Eye (tissue), 1 donor: ENCODE results near the gene FOS.
"Not testable (repeated sequence)": the region's sequence is repeated elsewhere in the genome, so short reads cannot be mapped to it uniquely, and the experiment has no call there.

Experiments
- DNase-seq: peaks from one replicate; pipeline ENCODE4 v3.0.0-alpha.2; 2015

Gene FOS

DNA sequence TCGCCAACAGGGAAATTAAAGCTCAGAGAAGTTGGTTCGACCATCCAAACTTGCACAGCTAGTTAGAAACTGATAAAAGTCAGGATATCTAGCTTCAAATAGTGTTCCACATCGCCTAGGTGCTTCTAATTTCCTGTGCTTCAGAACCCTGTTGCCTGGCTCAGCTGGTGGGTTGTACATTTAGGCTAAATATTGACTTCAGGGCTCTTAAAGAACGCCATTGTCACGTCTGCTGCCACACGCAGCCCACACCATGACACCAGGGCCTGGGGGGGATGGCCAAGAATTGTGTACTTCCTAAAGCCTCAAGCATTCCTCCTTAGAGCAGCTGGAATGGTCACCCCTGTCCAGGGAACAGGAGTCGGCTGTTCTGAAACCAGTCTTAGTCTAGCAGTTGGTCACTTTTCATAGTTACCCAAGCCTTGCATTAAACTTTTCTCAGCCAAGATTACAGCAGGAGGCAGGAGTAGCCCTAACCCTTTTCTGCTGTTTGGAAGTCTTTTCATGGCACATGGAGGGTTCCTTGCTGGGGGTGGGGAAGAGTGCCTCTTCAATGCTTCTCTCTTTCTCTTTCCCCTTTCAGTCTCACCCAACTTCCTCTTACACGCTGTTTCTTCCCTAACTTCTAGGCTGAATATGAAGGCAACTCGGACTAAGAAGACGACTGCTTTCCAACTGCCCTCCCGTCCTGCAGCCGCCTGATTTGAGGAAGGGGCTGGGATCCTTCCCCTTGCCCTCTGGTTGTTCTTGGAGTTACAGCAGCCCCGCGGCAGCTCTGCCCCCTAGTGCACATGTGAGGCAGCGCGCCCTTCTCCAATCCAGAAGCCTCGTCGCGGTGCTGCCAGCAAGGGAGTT is 17.1 kb downstream of the FOS start:
- peak; percentile 94 for DNase-seq

DNA sequence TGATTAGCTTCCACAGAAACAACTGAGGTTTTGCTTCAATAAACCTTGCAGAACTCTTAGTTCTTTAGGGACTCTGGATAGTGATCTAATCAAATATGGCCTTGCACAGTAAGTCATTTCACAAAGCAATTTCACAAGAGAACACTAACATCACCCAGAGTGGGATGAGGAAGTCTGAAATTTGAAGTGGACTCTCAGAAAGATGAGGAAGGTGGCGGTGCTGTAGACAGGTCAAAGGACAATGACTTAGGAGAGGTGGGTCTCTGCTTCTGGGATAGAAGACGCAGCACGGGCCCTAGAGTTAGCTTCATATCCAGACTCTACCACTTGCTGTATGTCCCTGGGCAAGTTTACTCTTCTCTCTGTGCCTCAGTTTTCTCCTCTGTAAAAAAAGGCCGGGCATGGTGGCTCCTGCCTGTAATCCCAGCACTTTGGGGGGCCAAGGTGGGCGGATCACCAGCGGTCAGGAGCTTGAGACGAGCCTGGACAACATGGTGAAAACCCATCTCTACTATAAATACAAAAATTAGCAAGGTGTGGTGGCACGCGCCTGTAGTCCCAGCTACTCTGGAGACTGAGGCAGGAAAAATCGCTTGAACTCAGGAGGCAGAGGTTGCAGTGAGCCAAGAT is 18.9 kb downstream of the FOS start:
- no peak for DNase-seq

DNA sequence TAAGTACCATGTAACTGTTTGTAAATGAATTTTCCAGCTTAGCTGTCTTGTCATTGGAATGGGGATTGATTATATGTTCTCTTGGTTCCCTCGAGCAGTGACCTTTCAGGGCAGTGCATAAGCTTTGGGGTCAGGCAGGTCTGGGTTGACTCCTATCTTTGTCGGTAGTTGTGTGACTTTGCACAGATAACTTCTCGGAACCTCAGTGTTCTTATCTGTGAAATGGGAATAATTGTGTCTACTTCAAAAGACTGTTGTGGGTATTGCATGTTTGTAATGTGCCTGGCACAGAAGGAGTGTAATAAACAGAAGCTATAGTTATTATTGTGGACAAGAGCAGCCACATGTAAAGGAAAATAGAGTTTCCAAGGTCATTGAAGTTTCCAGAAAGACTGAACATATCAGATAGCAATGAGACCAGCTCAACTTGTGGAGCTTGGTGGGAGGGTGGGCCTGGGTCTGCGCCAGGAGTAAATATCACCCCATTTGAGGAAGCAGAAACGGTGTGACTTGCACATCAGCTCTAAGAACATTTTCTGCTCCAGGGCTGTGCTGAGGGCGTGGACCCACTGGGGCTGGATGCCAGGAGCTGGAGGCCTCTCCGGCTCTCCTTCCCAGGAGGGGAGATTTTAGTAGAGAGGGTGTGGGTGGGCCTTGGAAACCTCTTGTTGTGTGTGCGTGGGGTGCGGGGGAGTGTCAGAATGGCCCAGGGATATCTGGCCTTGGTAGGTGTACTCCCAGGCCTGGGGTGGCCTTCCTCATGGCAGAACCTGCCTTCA is 19.7 kb downstream of the FOS start:
- DNase-seq: no peak

DNA sequence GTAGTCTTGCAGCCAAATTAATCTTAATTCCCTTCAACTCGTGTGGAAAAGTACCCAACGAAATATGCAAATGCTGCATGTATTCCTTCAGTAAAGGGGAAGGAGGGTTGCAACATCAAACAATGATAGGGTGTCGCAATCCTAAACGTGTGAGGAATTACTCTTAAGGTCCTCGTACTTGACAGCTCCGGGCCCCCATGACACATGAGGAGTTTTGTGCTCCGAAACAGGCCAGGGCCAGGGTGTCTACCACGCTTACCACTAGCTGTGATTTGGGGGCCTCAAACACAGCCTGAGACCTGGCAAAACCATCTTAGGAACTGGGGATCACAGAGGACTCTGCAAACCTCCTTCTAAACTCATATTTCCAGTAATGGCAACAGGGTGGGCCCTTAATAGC is 20.4 kb downstream of the FOS start:
- DNase-seq: no peak

DNA sequence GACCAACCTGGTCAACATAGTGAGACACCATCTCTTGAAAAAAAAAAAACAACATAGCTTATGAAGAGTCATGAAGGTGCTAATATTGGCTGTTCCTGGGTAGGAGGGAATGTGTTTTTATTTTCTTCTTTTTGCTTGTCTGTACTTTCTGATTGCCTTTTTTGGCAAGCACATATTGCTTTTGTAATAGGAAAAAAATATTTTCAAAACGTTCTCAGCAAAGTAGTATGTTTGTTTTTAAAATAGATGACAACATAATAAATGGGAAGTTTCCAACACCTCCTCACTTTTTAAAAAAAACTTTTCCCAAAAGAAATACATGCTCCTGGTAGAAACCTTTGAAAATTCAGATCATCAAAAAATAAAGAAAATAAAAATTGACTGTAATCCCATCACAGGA is 20.9 kb downstream of the FOS start:
- DNase-seq: no peak

DNA sequence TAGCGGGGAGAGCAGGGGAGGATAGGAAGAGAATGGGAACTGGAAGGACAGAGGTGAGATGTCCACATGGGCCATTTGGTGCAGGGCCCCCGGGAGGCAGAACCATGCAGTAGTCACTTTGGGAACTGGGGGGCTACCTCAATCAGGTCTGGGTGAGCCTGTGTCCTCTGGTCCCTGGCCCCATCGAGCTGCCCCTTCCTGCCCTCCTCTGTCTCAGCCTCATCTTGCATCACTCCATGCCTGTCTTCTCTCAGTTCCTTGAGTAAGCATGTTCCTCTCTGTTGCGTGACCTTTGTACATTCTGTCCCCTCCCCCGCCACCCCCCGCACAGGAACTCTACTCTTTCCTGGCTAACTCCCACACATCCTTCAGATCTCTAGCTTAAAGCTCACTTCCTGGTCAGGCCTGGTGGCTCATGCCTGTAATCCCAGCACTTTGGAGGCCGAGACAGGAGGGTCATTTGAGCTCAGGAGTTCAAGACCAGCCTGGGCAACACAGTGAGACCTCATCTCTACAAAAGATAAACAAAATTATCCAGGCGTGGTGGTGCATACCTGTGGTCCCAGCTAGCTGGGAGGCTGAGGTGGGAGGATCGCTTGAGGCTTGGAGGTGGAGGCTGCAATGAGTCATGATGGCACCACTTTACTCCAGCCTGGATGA is 23.2 kb downstream of the FOS start:
- no peak for DNase-seq

DNA sequence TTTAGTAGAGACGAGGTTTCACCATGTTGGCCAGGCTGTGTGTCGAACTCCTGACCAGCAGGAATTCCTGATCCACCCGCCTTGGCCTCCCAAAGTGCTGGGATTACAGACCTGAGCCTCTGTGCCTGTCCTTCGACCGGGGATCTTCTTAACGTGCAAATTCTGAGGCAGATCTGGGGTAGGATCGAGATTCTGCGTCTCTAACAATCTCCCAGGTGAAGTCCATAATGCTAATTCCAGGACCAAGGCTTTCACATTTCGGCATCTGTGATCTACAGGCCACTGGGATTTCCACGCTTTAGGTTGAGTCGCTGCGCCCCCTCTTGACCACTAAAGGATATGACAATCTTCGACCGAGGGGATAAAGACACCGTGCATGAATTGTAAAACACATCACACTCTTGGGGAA is 24.8 kb downstream of the FOS start:
- DNase-seq: peak; percentile 93

DNA sequence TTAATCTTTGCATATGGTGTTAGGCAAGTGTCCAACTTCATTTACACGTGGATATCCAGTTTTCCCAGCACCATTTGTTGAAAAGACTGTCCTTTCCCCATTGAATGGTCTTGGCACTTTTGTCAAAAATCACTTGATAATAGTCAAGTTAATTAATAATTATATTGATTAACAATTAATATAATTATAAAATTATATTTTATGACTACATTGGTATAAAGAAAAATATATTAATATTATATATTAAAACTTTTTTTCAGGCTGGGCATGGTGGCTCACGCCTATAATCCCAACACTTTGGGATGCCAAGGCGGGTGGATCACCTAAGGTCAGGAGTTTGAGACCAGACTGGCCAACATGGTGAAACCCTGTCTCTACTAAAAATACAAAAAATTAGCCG is 27.8 kb downstream of the FOS start:
- DNase-seq: not testable (repeated sequence)

DNA sequence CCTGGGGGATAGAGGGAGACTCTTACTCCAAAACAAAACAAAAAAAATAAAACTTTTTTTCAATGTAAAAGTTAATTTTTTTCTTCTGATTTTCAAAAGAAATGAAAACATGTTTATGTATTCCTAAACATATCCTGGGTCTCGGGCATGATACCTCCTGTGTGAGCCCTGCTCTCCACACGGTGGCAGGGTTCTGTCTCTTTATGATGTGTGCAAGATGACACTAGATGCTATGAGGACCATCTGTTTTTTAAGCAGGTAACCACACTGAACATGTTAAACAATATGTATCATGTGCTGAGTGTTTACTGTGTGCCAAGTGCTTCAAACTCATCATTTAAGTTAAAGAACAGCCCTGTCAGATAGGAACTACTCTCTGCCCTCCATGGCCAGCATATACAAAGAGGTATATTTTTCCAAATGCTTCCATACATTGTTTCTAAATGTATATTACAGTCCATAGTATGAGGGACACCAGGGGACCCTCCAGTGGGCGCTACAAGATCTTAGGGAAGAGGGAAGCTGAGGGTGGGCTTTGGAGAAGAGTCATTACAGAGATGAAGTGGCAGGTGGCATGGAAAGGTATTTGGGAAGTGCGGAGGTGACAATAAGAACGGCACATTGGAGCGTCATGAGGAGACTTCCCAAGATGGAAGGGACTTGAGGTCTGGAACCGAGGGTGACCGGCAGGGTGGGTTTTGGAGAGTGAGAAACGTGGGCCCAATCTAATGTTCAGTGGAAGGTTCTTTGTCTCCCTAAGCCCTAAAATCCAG is 28.5 kb downstream of the FOS start:
- peak; percentile 64 for DNase-seq

DNA sequence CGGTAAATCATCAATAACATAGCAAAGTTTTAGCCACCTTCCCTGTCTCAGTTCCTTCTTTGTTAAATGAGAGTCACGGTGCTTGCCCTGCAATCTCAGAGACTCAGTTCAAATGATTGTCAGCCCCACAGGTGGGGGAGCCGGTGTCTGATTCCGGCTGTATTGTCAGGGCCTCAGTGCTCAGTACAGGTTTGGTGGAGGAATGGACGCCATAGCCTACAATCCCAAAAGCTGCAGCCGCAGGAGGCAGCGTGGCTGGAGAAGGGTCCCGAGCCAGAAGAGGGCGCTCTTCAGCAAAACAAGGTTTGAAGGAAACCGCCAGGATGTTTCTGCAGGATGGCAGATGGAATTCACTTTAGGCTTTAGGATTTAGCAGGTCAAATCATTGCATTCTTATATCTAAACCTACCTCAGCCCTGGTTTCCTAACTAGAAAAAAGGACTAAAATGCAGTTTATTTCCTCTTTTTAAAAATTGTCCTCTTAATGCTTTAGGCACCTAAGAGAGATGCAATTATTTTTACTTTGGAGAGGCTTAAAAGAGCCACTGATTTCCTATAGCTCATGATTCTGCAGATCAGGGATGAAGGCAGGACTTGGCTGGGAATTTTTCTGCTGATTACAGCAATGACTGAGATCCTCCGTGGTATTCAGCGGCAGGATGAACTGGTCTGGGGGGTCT is 29.2 kb downstream of the FOS start:
- DNase-seq: peak; percentile 96

DNA sequence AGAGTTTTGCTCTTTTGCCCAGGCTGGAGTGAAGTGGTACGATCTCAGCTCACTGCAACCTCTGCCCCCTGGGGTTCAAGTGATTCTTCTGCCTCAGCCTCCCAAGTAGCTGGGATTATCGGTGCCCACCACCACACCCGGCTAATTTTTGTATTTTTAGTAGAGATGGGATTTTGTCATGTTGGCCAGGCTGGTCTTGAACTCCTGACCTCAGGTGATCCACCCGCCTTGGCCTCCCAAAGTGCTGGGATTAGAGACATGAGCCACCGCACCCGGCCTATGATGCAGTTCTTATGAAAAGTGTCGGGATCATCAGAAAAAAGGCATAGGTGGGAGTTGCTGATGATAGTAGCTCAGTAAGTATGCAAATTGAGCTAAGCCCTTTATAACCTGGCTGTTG is 30.4 kb downstream of the FOS start:
- DNase-seq: not testable (repeated sequence)

DNA sequence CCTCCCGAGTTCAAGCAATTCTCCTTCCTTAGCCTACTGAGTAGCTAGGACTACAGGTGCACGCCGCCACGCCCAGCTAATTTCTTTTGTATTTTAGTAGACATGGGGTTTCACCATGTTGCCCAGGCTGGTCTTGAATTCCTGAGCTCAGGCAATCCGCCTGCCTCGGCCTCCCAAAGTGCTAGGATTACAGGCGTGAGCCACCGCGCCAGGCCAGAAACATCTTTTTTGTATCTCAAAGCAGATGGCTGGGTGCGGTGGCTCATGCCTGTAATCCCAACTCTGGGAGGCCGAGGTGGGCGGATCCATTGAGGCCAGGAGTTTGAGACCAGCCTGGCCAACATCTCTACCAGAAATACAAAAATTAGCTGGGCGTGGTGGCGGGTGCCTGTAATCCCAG is 30.9 kb downstream of the FOS start:
- DNase-seq: not testable (repeated sequence)

DNA sequence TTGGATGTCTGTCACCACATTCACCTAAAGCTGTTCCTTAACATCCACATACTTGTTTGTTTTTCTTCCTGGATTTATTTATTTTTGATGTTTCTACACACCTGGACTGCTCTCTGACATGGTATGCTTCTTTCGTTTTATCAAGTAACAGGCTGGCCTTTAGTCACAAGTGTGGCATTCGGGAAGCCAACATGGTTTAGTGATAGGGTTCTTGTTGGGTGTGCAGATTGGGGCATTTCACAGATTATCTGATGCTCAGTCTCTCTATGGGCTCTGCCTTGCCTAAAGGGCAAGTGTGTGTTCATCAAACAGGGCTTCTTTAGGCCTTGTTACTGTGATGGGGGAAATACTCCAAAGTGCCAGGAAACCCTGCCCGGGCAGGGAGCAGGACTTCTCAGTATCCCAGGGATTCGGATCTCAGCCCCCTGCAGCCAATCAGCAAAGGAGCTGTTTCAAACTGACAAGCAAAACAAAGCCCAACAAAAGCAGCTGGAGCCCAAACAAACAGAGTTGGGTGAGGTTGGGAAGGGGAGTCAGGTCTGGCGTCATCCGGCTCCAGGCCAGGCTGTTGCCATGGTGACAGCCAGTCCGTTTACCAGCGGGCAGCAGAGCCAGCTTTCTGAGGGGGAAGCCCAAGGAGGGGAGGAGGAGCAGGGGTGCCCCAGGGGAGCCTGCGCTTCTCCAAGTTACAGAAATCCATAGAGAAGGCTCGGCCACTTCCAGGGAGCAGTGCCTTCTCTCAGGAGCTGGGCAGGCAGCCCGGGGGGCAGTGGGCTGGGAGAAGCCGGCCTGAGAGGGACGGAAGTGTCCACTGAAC is 31.9 kb downstream of the FOS start:
- peak; percentile 93 for DNase-seq

DNA sequence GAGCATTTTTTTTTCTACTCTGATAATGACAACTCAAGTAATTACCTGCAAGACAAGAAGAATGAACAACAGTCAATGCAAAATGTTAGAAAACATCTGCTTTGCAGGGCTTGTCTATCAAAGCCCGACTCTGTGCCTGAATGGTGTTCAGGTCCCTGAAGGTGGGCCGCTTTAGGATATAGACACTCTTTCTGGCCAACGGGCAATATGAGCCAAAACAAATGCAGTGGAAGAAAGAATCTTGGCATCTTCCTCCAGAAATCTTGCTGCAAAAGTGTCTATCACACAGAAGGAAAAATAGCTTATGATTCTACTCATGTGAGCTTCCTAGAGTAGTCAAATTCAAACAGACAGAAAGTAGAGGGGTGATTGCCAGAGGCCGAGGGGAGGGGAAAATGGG is 32.7 kb downstream of the FOS start:
- no peak for DNase-seq

DNA sequence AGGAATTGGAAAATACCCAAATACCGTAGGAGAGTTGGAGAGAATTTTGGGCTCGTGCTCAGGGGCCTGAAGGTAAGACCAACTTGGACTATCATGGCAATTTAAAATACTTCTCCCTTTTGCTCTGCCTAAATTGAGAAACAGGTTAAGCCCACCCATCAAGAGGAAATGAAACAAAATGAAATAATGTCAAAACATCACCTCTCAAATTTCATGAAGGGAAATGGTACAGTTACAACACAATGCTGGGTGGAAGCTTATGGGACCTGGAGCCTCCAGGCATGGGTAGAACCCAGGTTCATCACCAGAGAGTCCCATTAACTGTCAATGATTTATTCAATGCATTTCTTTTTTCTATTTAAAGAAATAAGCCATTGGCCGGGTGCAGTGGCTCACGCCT is 33.7 kb downstream of the FOS start:
- no peak for DNase-seq

DNA sequence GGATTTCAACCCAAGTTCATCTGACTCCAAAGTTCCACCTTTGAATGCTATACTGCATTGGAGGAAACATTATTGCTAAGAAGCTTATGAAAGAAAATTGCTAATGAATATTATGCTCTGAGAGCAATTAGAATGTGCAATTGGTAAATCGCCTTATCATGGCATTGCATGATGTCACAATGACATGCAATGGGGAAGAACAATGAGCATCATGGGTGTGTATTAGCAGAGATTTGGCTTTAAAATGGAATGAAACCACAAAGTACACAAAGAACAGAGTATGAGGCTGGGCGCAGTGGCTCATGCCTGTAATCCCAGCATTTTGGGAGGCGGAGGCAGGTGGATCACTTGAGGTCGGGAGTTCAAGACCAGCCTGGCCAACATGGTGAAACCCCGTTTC is 34.7 kb downstream of the FOS start:
- DNase-seq: no peak

DNA sequence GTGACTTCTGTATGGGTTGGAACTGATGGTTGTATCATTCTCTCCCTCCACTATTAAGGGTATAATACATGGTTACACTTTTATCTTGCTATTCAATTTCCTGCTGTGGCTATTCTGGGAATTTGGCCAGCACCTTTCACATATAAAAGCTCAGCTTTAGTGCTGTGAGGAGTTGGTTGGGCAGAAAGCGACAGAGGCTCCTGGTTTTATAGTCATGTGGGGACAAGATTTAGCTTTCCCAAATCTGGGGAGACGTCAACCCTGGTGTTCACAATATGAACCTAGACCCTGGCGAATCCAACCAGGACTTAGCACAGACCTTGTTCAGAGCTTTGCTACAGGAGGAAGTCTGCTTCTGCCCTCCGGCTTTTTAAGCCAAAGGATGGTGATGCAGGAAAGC is 36.5 kb downstream of the FOS start:
- peak; percentile 24 for DNase-seq

DNA sequence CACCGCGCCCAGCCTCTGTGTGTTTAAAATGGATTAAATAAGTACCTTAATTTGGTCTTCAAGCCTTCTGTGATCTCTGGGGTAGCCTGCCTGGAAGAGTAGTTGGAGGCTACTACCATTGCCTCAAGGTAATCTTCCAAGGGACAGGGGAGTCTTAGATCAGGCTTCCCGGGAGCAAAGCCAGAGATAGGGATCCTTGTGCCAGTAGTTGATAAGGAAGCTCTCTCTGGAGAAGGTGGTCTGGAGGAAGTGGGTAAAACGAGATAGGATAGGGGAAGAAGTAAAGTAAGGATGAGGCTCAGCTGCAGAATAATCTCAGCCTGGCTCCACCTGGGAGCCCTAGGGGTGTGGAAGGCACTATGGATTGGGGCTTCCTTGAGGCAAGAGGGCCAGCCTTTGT is 38.5 kb downstream of the FOS start:
- DNase-seq: no peak

DNA sequence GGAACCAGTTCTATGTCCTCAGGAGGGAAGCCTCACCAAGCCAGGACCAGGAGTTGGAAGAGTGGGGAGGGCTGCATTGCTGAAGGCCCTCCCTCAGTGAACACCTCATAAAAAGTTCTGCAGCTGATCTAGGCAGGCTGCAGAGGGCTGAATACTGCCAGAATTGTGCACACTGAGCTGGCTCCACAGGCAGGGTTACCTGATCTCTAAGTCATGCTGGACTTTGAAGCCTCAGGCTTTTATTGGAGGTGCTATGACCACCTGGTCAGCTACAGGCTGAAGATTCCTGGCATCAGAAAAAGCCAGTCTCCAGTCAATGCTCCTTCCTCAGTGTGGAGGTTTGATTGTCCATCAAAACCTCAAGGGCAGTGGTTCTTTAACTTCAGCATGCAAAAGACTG is 39.7 kb downstream of the FOS start:
- DNase-seq: no peak

DNA sequence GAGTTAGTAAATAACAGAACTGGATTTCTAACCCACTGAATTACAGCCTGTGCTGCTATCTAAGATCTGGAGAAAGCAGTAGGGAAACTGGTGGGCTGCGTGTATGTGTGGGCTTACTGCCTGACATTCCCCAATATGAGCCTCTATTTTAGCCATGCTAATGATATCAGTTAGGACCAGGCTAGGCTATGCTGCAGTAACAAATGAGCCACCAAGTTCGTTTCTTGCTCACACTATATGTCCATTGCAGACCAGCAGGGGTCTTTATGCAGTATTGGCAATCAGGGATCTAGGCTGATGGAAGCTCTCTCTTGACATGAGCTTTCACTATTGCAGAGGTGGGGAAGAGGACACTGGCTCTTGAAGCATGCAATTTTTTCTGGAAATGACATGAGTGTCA is 40.4 kb downstream of the FOS start:
- no peak for DNase-seq

DNA sequence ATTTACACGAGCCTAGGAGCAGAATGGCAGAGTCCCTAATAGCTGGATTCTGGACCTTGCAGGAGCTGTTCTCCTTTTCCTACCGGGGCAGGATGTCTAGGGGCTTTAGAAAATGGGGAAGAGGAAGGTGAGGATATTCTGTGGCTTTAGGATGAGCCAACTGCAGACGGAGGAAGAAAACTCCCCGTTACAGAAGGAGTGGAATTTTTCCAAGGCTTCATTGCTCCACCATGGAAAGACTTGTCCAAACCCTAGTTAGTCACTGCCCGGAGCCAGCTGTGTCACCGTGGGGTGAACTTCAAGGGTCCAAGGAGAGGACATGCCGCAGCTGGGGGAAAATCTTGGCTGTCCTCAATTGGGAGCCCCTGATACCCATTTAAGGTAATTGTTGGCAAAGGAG is 41.6 kb downstream of the FOS start:
- no peak for DNase-seq
